PC-3 (cell line): Measurements from ENCODE around the gene PRSS8.
"Not testable (repeated sequence)": the region's sequence is repeated elsewhere in the genome, so short reads cannot be mapped to it uniquely, and the experiment has no call there.

ENCODE experiments used
- EZH2 ChIP-seq: fragments of 300-600 bp; sonication (generic); IDR thresholded peaks from one replicate; pipeline ENCODE4 v1.6.1; 2017; ENCODE audit warnings: antibody characterized with exemption, mild to moderate bottlenecking, low read length; ENCODE audit not compliant: unreplicated experiment
- EZH2phosphoT487 ChIP-seq: fragments of 300-600 bp; sonication (generic); IDR thresholded peaks from 2 replicates; pipeline ENCODE4 v1.6.1; 2018; ENCODE audit warnings: mild to moderate bottlenecking, antibody characterized with exemption, low read length, borderline replicate concordance
- TF ChIP-seq, protein P1 (sequence below): fragments of 300-600 bp; sonication (generic); conservative IDR thresholded peaks from 2 replicates; pipeline ENCODE4 v1.5.1; 2017; ENCODE audit warnings: antibody characterized with exemption, low read depth, mild to moderate bottlenecking, low read length

DNA sequence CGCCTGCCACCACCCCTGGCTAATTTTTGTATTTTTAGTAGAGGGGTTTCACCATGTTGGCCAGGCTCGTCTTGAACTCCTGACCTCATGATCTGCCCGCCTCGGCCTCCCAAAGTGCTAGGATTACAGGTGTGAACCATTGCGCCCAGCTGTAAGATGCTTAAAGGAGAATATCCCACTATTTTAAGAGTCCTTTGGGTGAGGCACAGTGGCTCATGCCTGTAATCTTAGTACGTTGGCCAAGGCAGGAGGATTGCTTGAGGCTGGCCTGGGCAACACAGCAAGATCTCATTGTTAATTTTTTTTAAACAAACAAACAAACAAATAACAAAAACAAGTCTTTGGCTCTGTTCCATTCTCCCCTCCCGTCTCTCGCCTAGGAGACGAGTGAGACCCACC, 5.5 kb upstream of the PRSS8 start:
- not testable (repeated sequence) for TF ChIP-seq EZH2phosphoT487, EZH2
- TF ChIP-seq, protein P1, sequence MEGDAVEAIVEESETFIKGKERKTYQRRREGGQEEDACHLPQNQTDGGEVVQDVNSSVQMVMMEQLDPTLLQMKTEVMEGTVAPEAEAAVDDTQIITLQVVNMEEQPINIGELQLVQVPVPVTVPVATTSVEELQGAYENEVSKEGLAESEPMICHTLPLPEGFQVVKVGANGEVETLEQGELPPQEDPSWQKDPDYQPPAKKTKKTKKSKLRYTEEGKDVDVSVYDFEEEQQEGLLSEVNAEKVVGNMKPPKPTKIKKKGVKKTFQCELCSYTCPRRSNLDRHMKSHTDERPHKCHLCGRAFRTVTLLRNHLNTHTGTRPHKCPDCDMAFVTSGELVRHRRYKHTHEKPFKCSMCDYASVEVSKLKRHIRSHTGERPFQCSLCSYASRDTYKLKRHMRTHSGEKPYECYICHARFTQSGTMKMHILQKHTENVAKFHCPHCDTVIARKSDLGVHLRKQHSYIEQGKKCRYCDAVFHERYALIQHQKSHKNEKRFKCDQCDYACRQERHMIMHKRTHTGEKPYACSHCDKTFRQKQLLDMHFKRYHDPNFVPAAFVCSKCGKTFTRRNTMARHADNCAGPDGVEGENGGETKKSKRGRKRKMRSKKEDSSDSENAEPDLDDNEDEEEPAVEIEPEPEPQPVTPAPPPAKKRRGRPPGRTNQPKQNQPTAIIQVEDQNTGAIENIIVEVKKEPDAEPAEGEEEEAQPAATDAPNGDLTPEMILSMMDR: not testable (repeated sequence)
